Activated CD4-positive, alpha-beta T cell treated with anti-CD3 and anti-CD28 coated beads for 24 hours (primary cell): ENCODE data around the gene AMHR2.
"Not testable (repeated sequence)": the region's sequence is repeated elsewhere in the genome, so short reads cannot be mapped to it uniquely, and the experiment has no call there.

Experiments
- DNase-seq, 2 donors: peaks; one replicate each; pipeline ENCODE4 v3.0.0-alpha.2; 2020; ENCODE audit warnings: low read depth in 2 of 2

AMHR2 gene

DNA sequence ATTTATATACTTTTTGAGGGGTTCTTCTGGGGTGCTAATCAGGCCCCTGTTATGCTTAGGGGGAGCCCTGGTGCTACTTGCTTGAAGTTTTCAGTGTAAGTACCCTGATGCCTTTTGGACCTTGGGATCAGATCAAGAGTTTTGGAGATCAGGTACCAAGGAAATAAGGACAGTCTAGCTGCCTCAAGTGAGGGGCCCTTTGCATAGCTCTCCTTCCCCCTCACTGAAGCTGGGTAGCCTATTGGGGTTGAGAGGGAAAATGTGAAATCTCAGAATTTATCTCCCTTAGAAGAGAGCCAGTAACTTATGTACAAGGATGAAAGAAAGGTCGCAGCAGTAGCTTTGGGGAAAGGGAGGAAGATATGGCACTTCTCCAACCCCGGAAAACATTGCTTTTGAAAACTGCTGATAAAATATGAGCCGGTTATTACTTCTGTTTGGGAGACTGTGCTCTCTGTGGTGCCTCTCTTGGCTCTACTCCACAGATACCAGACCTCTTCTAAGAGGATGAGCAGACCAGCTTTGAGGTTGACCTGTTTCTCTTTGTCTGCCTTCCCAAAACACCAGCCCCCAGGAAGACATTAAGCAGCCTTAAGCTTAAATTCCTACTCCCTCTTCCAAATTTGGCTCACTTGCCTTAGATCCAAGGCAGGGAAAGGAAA lies 8.8 kb upstream of the AMHR2 start:
- DNase-seq: no peak

DNA sequence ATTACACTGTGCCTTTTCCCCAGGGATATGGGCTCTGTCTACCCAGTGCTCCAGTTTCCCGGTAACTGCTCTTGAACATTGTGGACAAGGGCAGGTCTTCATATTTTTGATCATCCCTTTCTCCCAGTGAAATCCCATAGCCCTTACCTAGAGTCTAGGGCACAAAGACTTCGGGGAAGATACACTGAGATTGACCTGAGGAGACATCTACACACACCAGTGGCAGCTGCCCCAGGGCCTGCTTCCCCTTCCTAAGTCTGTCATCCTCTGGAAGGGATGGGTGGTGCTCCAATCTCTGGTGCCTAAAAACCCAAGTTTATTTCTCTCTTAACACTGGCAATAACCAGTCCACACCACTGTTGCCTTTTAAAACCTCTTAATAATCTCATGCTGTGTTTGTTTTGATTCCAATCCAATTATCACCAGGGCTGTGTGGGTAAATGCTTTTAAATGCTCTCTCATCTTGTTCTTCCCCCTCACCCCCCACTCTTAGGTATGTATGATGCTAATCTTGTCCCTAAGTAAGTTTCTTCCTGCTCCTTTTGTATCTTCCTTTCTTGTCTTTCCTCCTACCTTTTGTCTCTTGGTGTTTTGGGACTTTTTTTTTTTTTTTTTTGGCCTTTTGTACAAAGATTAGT lies 7.8 kb upstream of the AMHR2 start:
- not testable (repeated sequence) for DNase-seq

DNA sequence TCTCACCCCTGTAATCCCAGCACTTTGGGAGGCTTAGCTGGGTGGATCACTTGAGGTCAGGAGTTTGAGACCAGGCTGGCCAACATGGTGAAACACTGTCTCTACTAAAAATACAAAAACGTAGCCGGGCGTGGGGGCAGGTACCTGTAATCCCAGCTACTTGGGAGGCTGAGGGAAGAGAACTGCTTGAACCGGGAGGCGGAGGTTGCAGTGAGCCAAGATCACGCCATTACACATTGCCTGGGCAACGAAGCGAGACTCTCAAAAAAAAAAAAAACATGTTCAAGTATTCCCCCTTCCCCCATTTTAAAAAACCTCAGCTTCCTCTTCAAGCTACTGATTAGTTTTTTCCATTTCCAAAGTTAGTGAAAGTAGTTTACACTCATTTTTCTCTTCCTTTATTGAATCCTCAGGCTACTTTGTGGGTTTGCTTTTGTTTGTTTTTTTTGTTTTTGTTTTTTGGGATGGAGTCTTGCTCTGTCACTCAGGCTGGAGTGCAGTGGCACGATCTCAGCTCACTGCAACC lies 6.3 kb upstream of the AMHR2 start:
- DNase-seq: not testable (repeated sequence)

DNA sequence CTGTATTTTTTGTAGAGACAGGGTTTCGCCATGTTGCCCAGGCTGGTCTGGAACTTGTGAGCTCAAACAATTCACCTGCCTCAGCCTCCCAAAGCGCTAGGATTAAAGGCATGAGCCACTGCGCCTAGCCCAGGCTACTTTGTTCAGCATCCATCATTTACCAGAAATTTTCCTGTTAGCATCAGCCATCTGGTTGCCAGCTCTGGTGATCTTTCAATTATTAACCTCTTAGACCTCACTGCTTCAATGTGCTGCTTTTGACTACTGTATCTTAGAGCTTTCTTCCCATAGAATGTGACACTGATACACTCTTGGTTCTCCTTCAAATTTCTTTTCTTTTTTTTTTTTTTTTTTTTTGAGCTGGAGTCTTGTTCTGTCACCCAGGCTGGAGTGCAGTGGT lies 5.4 kb upstream of the AMHR2 start:
- DNase-seq: no peak

DNA sequence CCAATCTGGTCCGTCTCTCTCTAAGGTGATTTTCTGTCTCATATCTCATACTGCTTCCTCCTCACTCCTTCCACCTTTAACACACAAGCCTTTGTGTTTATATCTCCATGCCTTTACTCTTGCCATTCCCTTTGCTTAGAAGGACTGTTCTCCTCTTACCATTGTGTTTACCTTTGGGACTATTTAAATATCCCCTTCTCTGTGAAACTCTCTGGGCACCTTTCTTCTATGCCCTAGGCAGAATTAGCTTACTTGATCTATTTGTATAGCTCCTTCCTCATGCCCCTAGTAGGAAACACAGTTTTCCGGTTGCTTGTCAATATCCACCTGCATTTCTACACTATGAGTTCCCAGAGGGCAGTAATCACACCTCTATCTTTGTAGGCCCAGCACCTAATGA lies 3.9 kb upstream of the AMHR2 start:
- DNase-seq: no peak

DNA sequence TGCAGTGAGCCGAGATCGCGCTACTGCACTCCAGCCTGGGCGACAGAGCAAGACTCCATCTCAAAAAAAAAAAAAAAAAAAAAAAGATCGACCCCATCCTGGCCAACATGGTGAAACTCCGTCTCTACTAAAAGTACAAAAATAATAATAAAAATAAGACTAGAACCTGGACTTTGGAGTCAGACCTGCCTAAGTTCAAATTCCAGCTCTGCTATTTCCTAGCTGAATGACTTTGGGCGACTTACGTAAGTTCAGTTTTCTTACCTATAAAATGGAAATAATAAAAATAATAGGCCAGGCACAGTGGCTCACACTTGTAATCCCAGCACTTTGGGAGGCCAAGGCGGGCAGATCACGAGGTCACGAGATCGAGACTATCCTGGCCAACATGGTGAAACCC lies 1.4 kb upstream of the AMHR2 start:
- not testable (repeated sequence) for DNase-seq

DNA sequence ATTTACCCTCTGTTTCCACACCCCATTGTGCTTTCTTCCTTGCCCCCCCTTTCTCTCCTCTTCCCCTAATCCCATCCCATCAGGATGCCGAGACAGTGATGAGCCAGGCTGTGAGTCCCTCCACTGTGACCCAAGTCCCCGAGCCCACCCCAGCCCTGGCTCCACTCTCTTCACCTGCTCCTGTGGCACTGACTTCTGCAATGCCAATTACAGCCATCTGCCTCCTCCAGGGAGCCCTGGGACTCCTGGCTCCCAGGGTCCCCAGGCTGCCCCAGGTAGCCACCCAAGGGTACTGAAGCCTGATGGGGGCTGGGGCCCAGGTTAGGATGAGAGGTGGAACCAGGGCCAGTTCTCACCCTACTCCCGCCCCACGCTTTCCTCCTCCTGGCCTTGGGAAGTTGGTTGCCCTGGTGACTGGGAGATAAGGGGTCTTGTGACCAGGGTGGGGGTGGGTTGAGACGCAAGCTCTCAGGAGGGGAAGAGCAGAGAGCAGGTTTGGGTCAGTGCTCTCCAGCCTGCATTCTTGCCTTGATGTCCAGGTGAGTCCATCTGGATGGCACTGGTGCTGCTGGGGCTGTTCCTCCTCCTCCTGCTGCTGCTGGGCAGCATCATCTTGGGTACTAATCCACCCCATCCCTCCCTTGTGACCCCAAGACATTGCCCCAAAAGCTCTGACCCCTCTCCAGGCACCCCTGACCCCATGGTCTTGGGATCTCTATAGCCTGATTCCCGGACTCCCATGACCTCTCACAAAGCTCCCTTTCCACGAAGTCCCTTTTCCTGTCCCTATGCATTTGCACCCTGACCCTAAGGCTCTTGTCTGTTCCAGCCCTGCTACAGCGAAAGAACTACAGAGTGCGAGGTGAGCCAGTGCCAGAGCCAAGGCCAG lies 1.2 kb downstream of the AMHR2 start:
- DNase-seq: no peak

DNA sequence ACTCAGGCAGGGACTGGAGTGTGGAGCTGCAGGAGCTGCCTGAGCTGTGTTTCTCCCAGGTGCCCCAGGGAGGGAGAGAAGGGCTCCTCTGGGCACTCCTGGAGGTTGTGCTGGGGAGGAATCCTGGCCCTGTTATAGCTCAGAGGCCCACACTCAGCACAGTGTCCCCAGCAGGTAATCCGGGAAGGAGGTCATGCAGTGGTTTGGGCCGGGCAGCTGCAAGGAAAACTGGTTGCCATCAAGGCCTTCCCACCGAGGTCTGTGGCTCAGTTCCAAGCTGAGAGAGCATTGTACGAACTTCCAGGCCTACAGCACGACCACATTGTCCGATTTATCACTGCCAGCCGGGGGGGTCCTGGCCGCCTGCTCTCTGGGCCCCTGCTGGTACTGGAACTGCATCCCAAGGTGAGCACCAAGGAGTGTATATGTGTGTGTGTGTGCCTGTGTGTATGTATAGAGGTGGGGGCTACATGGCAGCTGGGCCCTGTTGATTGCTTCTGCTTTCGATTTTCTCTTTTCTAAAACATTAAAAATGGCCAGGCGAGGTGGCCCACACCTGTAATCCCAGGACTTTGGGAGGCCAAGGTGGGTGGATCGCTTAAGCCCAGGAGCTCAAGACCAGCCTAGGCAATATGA lies 2.0 kb downstream of the AMHR2 start:
- DNase-seq: no peak

DNA sequence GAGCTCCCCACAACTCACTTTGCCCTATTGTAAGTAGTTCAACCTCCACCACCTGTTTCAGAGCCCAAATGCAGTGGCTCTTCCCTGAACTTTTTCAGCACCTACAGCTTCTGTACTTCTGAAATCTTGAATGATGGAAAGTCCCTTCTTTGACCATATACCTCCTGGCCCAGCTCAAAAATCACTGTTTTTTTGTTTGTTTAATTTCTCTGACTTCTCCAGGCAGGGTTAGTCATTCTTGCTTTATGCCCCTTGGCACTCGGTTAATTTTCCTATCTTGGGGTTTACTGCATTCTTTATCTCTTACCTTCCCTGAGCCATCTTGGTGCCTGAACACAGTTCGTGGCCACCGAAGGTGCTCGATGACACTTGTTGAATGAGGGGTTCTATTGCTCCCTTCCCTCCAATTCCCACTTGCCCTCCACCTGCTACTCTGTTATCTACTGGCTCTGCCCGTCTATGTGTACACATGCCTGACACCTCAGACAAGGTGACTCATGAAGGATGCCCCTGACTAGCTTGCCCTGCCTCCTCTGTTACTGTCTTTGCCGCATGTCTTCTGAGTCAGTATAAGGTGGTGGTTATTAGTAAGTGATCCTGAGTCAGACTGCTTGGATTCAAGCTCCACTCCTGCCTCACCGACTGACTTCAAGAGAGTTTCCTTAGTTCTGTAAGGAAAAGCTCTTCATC lies 4.4 kb downstream of the AMHR2 start:
- DNase-seq: peak in 1 of 2 donors; percentile 31

DNA sequence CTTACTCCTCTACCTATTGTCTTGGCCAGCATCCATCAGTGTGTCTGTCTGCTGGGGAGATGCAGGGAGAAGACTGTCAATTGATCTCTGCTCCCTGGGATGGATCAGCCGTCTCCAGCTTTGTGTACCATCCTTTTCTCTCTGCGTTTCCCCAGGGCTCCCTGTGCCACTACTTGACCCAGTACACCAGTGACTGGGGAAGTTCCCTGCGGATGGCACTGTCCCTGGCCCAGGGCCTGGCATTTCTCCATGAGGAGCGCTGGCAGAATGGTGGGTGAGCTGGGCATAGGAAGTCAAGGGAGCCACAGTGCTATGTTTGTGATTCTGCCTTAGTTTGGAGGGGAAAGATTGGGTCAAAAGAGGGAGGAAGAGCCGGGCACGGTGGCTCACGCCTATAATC lies 5.1 kb downstream of the AMHR2 start:
- DNase-seq: no peak

DNA sequence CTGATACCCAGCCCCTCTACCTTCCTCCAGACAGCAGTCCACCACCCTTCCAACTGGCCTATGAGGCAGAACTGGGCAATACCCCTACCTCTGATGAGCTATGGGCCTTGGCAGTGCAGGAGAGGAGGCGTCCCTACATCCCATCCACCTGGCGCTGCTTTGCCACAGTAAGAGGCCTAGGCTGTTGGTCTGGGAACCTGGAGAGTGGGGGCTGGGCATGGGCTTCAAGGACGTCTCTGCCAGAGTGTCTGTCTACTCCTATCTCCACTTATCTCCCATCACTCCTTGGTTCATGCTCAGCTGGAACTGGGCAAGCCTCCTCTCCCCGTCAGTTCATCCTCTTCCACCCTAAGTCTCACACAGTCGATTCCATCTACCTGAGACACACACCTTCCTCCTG lies 6.5 kb downstream of the AMHR2 start:
- DNase-seq: no peak

DNA sequence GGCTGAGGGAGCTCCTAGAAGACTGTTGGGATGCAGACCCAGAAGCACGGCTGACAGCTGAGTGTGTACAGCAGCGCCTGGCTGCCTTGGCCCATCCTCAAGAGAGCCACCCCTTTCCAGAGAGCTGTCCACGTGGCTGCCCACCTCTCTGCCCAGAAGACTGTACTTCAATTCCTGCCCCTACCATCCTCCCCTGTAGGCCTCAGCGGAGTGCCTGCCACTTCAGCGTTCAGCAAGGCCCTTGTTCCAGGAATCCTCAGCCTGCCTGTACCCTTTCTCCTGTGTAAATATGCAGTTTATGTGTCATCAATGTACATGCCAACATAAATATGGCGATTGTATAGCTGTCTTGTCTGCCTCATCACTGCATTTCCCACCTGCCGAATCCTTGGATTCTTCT lies 7.5 kb downstream of the AMHR2 start:
- no peak for DNase-seq

DNA sequence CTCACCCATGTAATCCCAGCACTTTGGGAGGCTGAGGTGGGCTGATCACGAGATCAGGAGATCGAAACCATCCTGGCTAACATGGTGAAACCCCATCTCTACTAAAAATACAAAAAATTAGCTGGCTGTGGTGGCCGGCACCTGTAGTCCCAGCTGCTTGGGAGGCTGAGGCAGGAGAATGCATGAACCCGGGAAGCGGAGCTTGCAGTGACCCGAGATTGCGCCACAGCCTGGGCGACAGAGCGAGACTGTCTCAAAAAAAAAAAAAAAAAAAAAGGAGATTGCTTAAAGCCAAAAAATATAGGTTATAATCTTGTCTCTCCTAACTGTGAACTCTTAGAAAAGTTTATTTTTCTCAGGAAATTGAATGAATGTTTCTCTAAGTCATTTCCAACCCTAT lies 11.7 kb downstream of the AMHR2 start:
- not testable (repeated sequence) for DNase-seq

DNA sequence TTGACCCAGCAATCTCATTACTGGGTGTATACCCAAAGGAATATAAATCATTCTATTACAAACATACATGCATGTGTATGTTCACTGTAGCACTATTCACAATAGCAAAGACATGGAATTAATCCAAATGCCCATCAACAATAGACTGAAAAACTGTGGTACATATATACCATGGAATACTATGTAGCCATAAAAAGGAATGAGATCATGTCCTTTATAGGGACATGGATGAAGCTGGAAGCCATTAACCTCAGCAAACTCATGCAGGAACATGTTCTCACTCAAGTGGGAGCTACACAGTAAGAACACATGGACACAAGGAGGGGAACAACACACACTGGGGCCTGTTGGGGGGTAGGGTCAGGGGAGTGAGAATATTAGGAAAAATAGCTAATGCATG lies 15.9 kb downstream of the AMHR2 start:
- not testable (repeated sequence) for DNase-seq

DNA sequence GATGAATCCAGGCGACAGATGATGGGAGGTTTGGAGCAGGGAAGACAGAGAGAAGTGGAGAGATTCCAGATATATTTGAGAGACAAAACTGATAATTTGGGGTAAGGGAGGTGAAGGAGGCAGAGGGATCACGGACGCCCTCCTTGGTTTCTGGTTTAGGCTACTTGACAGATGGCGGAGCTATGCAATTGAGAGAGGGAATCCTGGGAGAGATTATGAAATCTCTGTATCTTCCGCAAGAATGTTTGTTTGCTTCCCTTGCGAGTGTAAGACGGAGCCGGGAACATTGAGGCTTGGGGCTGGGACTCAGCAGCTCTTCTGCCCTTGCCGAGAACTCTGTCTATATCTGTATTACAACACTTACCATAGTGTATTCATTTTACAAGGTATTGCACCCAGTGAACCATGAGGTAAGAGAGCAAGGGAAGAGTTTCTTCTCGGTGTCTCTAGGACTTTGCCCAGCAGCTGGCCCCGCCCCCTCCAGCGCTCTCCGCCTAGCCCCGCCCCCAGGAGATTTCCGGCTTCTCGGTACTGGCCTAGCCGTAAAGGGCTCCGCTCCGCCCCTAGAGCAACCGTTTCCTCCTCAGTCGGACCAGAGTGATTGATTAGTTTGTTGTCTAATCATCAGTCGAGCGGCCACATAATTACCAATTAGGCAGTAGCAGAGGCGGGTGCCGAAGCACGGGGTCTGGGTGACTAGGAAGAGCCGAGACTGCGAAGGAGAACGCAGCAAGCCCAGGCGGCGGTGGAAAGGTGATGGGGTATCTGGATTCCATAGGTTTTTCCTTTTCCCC lies 17.6 kb downstream of the AMHR2 start, which contains the start of gene PRR13:
TSS of gene PRR13 (plus strand) at position 695 of the 794 bp plus-strand sequence. CDS start 981 bp downstream, outside the sequence.
- DNase-seq: peak; percentile 99

DNA sequence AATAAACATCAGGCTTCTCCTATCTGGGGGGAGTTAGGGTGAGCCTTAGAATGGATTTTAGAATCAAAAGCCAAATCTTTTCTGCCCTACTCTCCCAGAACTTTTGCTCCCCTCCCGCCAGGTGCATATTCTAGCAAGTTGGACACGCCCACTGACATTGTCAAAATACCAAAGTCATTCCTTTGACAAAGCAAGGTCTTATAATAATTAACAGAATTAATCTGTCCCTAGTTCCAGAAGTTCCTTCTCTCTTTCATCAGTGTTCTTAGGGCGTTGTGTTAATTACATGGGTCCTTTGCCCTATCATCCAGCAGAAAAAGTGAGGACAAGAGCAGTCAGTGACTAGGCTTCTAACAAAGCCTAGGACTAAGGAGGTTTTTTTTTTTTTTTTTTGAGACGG lies 20.3 kb downstream of the AMHR2 start:
- no peak for DNase-seq

DNA sequence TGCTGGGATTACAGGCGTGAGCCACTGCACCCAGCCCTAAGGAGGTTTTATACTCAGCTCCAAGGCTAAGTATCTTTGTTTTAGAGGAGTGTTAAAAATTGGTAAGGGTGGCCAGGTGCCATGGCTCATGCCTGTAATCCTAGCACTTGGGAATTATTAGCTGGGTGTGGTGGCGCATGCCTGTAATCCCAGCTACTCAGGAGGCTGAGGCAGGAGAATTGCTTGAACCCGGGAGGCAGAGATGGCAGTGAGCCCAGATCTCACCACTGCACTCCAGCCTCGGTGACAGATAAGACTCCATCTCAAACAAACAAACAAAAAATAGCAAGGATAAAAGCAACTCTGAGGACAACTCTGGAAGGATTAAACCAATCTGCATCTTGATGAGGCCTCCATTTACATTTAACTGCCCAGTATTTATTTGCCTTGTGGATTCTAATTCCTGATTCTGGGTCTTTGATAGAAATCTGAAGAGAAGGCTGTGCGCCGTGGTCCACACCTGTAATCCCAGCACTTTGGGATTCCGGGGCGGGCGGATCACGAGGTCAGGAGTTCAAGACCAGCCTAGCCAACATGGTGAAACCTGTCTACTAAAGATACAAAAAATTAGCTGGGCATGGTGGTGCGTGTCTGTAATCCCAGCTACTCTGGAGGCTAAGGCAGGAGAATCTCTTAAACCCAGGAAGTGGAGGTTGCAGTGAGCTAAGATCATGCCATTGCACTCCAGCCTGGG lies 21.1 kb downstream of the AMHR2 start:
- not testable (repeated sequence) for DNase-seq

DNA sequence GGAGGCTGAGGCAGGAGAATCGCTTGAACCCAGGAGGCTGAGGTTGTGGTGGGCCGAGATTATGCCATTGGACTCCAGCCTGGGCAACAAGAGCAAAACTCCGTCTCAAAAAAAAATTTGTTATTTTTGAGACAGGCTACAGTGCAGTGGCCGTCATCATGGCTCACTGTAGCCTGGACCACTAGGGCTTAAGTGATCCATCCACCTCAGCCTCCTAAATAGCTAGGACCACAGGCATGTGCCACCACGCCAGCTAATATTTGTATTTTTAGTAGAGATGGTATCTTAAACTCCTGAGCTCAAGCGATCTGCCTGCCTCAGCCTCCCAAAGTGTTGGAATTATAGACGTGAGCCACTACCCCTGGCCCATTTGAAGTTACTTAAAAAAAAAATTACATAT lies 27.3 kb downstream of the AMHR2 start:
- no peak for DNase-seq

DNA sequence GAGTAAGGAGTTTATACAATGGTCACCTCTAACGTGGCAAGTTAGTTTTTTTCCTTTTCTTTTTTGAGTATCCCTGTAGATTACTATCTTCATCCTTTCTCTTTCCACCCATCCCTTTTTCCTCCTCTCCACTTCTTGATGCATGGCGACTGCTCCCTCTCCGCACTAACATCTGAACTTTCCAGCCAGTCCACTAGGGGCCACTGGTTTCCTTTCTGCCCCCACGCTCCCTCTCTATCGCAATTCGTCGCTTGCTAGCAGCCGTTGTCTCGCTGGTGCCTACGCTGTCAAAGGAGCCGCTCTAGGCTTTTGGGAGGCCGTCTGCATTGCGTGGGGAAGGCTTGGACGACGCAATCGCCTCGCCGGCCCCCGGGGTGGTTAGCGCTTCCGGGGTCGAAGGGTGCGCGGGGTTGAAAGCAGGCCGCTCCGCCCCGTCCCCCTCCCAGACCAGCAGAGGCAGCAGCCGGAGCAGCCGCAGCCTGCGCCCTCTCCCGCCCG lies 28.1 kb downstream of the AMHR2 start, which contains the start of gene PCBP2:
TSS of gene PCBP2 (plus strand) at position 442 of the 498 bp plus-strand sequence. CDS start 2,699 bp downstream, outside the sequence.
- DNase-seq: peak; percentile 93 to 95
